SIG-M5 (cell line): ENCODE measurements around the gene COL4A4.

Experiments used
- DNase-seq: peaks from one replicate; lab custom pipeline; 2025; lab: John Stamatoyannopoulos, UW

COL4A4 gene

GRCh38 chr2:226981791-226982326, 182.1 kb downstream of the COL4A4 start:
- no peak for DNase-seq

- no peak for DNase-seq
Measured at GRCh38 chr2:226979004-226979403, 185.0 kb downstream of the COL4A4 start.

GRCh38 chr2:226978300-226978699, 185.7 kb downstream of the COL4A4 start:
- no peak for DNase-seq

GRCh38 chr2:226977775-226978190, 186.2 kb downstream of the COL4A4 start:
- DNase-seq = no peak

- no peak for DNase-seq
Measured at GRCh38 chr2:226973816-226974215, 190.2 kb downstream of the COL4A4 start.

GRCh38 chr2:226971770-226972169, 192.2 kb downstream of the COL4A4 start:
- no peak for DNase-seq

- no peak for DNase-seq
Measured at GRCh38 chr2:226971084-226971483, 192.9 kb downstream of the COL4A4 start.

GRCh38 chr2:226970362-226970761, 193.6 kb downstream of the COL4A4 start:
- DNase-seq = no peak

- no peak for DNase-seq
Measured at GRCh38 chr2:226969417-226970080, 194.5 kb downstream of the COL4A4 start.

- no peak for DNase-seq
Measured at GRCh38 chr2:226965376-226965775, 198.6 kb downstream of the COL4A4 start.

GRCh38 chr2:226963528-226963927, 200.5 kb downstream of the COL4A4 start:
- DNase-seq = no peak

- DNase-seq = no peak
Measured at GRCh38 chr2:226962176-226962773, 201.7 kb downstream of the COL4A4 start.

GRCh38 chr2:226959418-226959817, 204.6 kb downstream of the COL4A4 start:
- no peak for DNase-seq

GRCh38 chr2:226956659-226957058, 207.3 kb downstream of the COL4A4 start:
- no peak for DNase-seq

GRCh38 chr2:226953826-226954225, 210.2 kb downstream of the COL4A4 start:
- DNase-seq = no peak

- no peak for DNase-seq
Measured at GRCh38 chr2:226953206-226953605, 210.8 kb downstream of the COL4A4 start.
